Smooth muscle cell (in vitro differentiated cells): ENCODE results near the gene RNF220. TPM values are rescaled to one million over a fixed set of nuclear protein-coding genes. Genes with fewer than 3 reads are reported as not detected.

Experiments used
- DNase-seq: peaks from one replicate; lab custom pipeline; 2025; ENCODE audit not compliant: unreplicated experiment; lab: John Stamatoyannopoulos, UW
- H2AFZ ChIP-seq: fragments of 200-600 bp; sonication (generic); 2 replicates; pipeline ENCODE4 v1.6.0; 2016; ENCODE audit warnings: antibody characterized with exemption, low read depth, mild to moderate bottlenecking
- H3F3A ChIP-seq: fragments of 200-600 bp; sonication (generic); 2 replicates; pipeline ENCODE4 v1.6.0; 2017; ENCODE audit warnings: antibody characterized with exemption, low read depth
- H3K27ac ChIP-seq: fragments of 200-600 bp; sonication (generic); 2 replicates; pipeline ENCODE4 v1.5.1; 2016; ENCODE audit warnings: low read depth, mild to moderate bottlenecking
- H3K27me3 ChIP-seq: fragments of 200-600 bp; sonication (generic); 2 replicates; pipeline ENCODE4 v1.6.1; 2016; ENCODE audit warnings: low read depth, mild to moderate bottlenecking
- H3K36me3 ChIP-seq: fragments of 200-600 bp; sonication (generic); 2 replicates; pipeline ENCODE4 v1.5.1; 2016; ENCODE audit warnings: low read depth
- H3K4me1 ChIP-seq: fragments of 200-600 bp; sonication (generic); 2 replicates; pipeline ENCODE4 v1.5.1; 2016; ENCODE audit warnings: low read depth
- H3K4me2 ChIP-seq: fragments of 200-600 bp; sonication (generic); 2 replicates; pipeline ENCODE4 v1.6.0; 2016; ENCODE audit warnings: mild to moderate bottlenecking
- H3K4me3 ChIP-seq: fragments of 200-600 bp; sonication (generic); 2 replicates; pipeline ENCODE4 v1.5.1; 2016; ENCODE audit warnings: mild to moderate bottlenecking
- H3K79me2 ChIP-seq: fragments of 200-600 bp; sonication (generic); 2 replicates; pipeline ENCODE4 v1.6.0; 2016; ENCODE audit warnings: low read depth, mild to moderate bottlenecking
- H3K9ac ChIP-seq: fragments of 200-600 bp; sonication (generic); 2 replicates; pipeline ENCODE4 v1.6.0; 2016; ENCODE audit warnings: low read depth
- H3K9me3 ChIP-seq: fragments of 200-600 bp; sonication (generic); replicated peaks from 2 replicates; pipeline ENCODE4 v1.5.1; 2016; ENCODE audit warnings: low read depth
- H4K20me1 ChIP-seq: fragments of 200-600 bp; sonication (generic); 2 replicates; pipeline ENCODE4 v1.6.0; 2016; ENCODE audit warnings: low read depth
- CTCF ChIP-seq: fragments of 200-600 bp; sonication (generic); IDR thresholded peaks from 2 replicates; pipeline ENCODE4 v1.5.1; 2017; ENCODE audit warnings: borderline replicate concordance, mild to moderate bottlenecking, antibody characterized with exemption; ENCODE audit not compliant: insufficient read depth, poor library complexity, severe bottlenecking
- WGBS: methylation state at CpG from one replicate; pipeline ENCODE4 v1.1.7; 2016; ENCODE audit warnings: low lambda C conversion rate; 5-methylcytosine and 5-hydroxymethylcytosine counted together
- polyA plus RNA-seq: library from polyadenylated mRNA; unstranded; fragments of >200 nt; fragmentation: Nextera tagmentation; extraction: Ambion mirVana; gene quantifications from 2 replicates; pipeline ENCODE4 v1.2.1, GENCODE V29; 2016
- total RNA-seq: library from RNA; depleted of rRNA; stranded (reverse); fragments of >200 nt; gene quantifications from 2 replicates; pipeline ENCODE4 v1.2.3, GENCODE V29; 2014

The RNF220 gene
- total and polyA plus RNA-seq, 2 experiments from 2014 or later: 65.8 to 71.1 TPM

GRCh38 chr1:44425341-44426082 lies 20.5 kb downstream of the RNF220 start:
- no peak for DNase-seq
- Histone ChIP-seq H3K27ac (no peak overlapping the region), H3K27me3 (peaks cover 61% of the 10 kb centered on the region), H3K4me1 (peaks cover 11% of the 10 kb centered on the region), H3K9ac (no peak overlapping the region), H3F3A (no peaks in the 10 kb centered on the region), H3K9me3 (no peaks in the 10 kb centered on the region), H3K4me2 (no peak overlapping the region), H3K4me3 (no peak overlapping the region), H4K20me1 (no peaks in the 10 kb centered on the region), H3K79me2 (no peaks in the 10 kb centered on the region), H3K36me3 (no peaks in the 10 kb centered on the region), H2AFZ (no peak overlapping the region)
- no peak for TF ChIP-seq CTCF
- 89% methylated on average over 8 of the region's 8 CpGs for WGBS

GRCh38 chr1:44431861-44432260 lies 26.8 kb downstream of the RNF220 start:
- no peak overlapping the region for H2AFZ ChIP-seq
- no peaks in the 10 kb centered on the region for H3K4me1 ChIP-seq
- H3K27me3 ChIP-seq: peaks cover 29% of the 10 kb centered on the region
- WGBS: 92% methylated on average over 2 of the region's 2 CpGs
- no peak overlapping the region for H3K4me2 ChIP-seq
- no peaks in the 10 kb centered on the region for H3K9me3 ChIP-seq
- H3K9ac ChIP-seq: no peak overlapping the region
- TF ChIP-seq CTCF: no peak
- no peaks in the 10 kb centered on the region for H3K79me2 ChIP-seq
- H3K36me3 ChIP-seq: no peaks in the 10 kb centered on the region
- DNase-seq: no peak
- no peak overlapping the region for H3K4me3 ChIP-seq
- no peak overlapping the region for H3K27ac ChIP-seq
- no peaks in the 10 kb centered on the region for H3F3A ChIP-seq
- no peaks in the 10 kb centered on the region for H4K20me1 ChIP-seq

DNA sequence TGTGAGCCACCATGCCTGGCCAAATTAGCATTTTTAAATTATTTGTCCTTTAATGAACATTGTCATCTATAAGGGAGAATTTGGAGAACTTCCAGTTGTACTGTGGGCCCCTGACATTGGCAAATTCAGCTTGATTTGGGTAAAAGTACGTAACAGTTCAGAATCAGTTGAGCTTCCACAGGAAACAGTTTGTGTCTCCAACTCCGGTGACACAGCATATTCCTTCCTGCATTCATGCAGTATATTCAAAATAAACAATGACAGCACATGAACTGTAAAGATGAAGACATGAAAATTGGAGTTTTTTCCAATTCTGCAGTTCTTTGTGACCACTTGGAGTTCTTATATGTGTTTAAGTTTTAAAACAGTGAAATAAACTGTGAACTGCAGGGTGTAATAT lies 28.2 kb downstream of the RNF220 start:
- no peaks in the 10 kb centered on the region for H3K79me2 ChIP-seq
- WGBS: 90% methylated on average over 2 of the region's 2 CpGs
- H3K4me2 ChIP-seq: no peak overlapping the region
- peaks cover 15% of the 10 kb centered on the region for H3K27me3 ChIP-seq
- no peaks in the 10 kb centered on the region for H4K20me1 ChIP-seq
- H2AFZ ChIP-seq: no peak overlapping the region
- DNase-seq: no peak
- H3K4me3 ChIP-seq: no peak overlapping the region
- H3K4me1 ChIP-seq: no peaks in the 10 kb centered on the region
- TF ChIP-seq CTCF: no peak
- no peaks in the 10 kb centered on the region for H3K36me3 ChIP-seq
- H3F3A ChIP-seq: no peaks in the 10 kb centered on the region
- no peak overlapping the region for H3K9ac ChIP-seq
- no peaks in the 10 kb centered on the region for H3K9me3 ChIP-seq
- no peak overlapping the region for H3K27ac ChIP-seq
